Effector memory CD8-positive, alpha-beta T cell (primary cell): Measurements from ENCODE around the gene ASPN.

Experiments used
- ATAC-seq: fragments of 150-1000 bp; cut with Tn5 transposase; replicated peaks from 2 replicates; pipeline ENCODE4 v1.10.0; 2021; ENCODE audit warnings: mild to moderate bottlenecking, moderate library complexity
- DNase-seq, 3 experiments: peaks; one replicate each; pipeline ENCODE4 v3.0.0; 2021
- H3K27ac Mint-ChIP-seq, 2 donors: one replicate each; pipeline ENCODE4 v1.8.0; 2022; ENCODE audit warnings: mild to moderate bottlenecking in 2 of 2, mixed read lengths in 2 of 2, moderate library complexity in 2 of 2
- H3K27me3 Mint-ChIP-seq, 2 donors: one replicate each; pipeline ENCODE4 v1.8.0; 2022; ENCODE audit warnings: mixed read lengths in 2 of 2
- H3K36me3 Mint-ChIP-seq: one replicate; pipeline ENCODE4 v1.8.0; 2022; ENCODE audit warnings: mild to moderate bottlenecking, moderate library complexity, mixed read lengths; ENCODE audit not compliant: insufficient read depth
- H3K4me1 Mint-ChIP-seq, 2 donors: one replicate each; pipeline ENCODE4 v1.8.0; 2022; ENCODE audit warnings: low read depth in 2 of 2, mixed read lengths in 2 of 2
- H3K4me3 Mint-ChIP-seq, 2 donors: one replicate each; pipeline ENCODE4 v1.8.0; 2022; ENCODE audit warnings: mild to moderate bottlenecking in 2 of 2, mixed read lengths in 2 of 2, moderate library complexity in 2 of 2
- H3K9me3 Mint-ChIP-seq, 2 donors: one replicate each; pipeline ENCODE4 v1.8.0; 2022; ENCODE audit warnings: mixed read lengths in 2 of 2

Gene ASPN

GRCh38 chr9:92478783-92479182 lies 3.5 kb downstream of the ASPN start:
- DNase-seq (no peak), ATAC-seq (no peak)
- Mint-ChIP-seq H3K27ac (no peak overlapping the region), H3K4me3 (no peak overlapping the region), H3K4me1 (no peaks in the 10 kb centered on the region), H3K36me3 (no peaks in the 10 kb centered on the region), H3K27me3 (no peaks in the 10 kb centered on the region), H3K9me3 (no peaks in the 10 kb centered on the region)

- H3K4me1 Mint-ChIP-seq = no peaks in the 10 kb centered on the region
- H3K4me3 Mint-ChIP-seq = no peak overlapping the region
- H3K36me3 Mint-ChIP-seq = no peaks in the 10 kb centered on the region
- DNase-seq = no peak
- no peak overlapping the region for H3K27ac Mint-ChIP-seq
- no peaks in the 10 kb centered on the region for H3K9me3 Mint-ChIP-seq
- H3K27me3 Mint-ChIP-seq = no peaks in the 10 kb centered on the region
- ATAC-seq = no peak
Observed at GRCh38 chr9:92476962-92477361, 5.3 kb downstream of the ASPN start.

DNA sequence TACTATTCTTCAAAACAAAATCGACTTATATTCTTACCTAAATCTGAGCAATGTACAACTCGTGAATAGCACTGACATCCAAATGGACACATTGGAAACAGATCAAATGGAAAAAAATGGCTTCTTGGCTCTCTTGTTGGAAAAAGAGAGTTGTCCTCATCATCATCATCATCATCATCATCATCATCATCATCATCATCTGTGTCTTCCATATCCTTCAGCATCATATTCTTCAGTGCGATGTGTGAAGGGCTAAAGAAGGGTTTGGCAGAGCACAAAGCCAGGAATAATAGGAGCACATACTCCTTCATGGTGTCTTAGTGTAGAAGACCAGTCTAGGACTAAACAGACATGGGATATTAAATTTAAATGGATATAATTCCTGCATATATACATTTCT lies 7.7 kb downstream of the ASPN start:
- Mint-ChIP-seq H3K4me3 (no peak overlapping the region), H3K27ac (no peak overlapping the region), H3K4me1 (no peaks in the 10 kb centered on the region), H3K36me3 (no peaks in the 10 kb centered on the region), H3K9me3 (no peaks in the 10 kb centered on the region), H3K27me3 (no peaks in the 10 kb centered on the region)
- DNase-seq = no peak
- no peak for ATAC-seq

DNA sequence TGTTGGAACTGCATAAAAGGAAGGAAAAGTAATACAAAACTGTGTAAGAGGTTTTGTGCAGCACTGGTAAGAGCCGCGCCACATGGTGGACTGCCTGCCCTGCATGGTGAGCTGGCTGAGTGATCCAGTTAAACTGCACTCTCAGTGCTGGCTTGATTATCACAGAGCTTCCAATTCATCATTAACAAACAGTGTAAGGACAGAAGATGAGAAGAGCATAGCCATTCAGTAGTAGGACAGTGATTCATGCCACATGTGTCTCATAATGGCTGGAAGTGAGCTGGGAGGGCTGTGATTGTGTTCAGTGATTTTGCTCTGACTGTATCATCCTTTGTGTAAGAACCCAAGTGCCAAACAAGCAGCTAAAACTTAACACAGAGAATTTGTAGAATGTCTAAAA lies 14.1 kb downstream of the ASPN start:
- Mint-ChIP-seq H3K4me1 (no peaks in the 10 kb centered on the region), H3K9me3 (no peaks in the 10 kb centered on the region), H3K4me3 (no peak overlapping the region), H3K36me3 (no peaks in the 10 kb centered on the region), H3K27ac (no peak overlapping the region), H3K27me3 (no peaks in the 10 kb centered on the region)
- DNase-seq = no peak
- ATAC-seq = no peak

DNA sequence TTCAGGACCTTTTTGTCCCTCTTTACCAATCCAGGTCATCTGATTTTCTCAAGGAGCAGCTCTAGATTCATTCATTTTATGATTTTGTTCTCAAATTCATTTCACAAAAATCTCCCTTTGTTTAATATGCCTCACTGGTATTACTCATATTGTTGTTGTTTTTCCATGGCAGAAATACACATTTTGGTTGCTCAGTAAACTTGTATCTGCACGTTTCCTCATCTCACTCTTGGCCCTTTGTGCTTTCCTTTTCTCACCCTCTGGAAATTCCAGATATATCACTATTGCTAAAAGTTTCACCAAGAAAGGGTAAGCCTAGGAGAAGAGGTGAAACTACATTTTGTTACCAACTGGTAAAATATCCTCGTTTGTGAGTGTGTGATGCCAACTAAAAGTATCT lies 14.8 kb downstream of the ASPN start:
- Mint-ChIP-seq H3K4me3 (no peak overlapping the region), H3K9me3 (no peaks in the 10 kb centered on the region), H3K4me1 (no peaks in the 10 kb centered on the region), H3K27ac (no peak overlapping the region), H3K27me3 (no peaks in the 10 kb centered on the region), H3K36me3 (no peaks in the 10 kb centered on the region)
- no peak for ATAC-seq
- DNase-seq = no peak

DNA sequence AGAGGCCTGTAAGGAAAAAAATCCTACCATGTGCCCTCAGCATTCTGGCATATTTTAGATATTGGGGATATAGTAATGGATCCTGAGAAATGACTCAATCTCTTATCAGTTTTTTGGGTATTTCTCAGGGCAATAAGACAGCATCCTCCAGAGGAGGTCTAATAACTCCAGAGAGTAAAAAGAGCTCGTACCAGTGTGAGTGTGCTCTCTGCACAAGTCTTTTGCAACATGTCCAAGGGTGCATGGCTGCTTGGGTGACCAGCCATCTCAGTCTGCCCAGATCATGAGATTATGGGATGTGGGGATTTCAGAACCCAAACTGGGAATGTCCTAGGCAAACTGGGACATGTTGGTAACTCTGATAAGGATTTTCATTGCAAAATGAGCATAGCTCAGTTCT lies 15.3 kb downstream of the ASPN start:
- Mint-ChIP-seq H3K9me3 (no peaks in the 10 kb centered on the region), H3K36me3 (no peaks in the 10 kb centered on the region), H3K4me3 (no peak overlapping the region), H3K27ac (no peak overlapping the region), H3K27me3 (no peaks in the 10 kb centered on the region), H3K4me1 (no peaks in the 10 kb centered on the region)
- no peak for ATAC-seq
- DNase-seq = no peak

DNA sequence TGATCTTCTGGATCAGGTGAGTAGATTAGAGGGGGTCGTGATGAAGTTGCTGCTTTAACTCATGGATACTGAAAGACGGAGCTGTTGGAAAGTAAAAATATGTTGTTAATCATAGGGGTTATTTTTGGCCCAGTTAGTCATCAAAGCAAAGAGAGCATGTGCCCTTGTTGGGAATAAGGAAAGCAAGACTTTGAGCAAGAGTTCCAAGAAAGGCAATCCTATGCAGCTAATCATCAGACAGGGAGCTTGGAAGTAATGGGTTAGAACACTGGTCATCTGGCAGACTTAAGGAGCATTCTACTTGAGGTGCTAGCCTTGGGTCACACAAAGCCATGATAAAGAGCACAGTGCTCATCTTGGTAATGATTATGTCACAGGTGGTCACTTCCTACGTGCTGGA lies 18.3 kb downstream of the ASPN start:
- no peaks in the 10 kb centered on the region for H3K36me3 Mint-ChIP-seq
- DNase-seq = no peak
- no peak overlapping the region for H3K4me3 Mint-ChIP-seq
- no peaks in the 10 kb centered on the region for H3K4me1 Mint-ChIP-seq
- H3K27ac Mint-ChIP-seq = no peak overlapping the region
- ATAC-seq = no peak
- no peaks in the 10 kb centered on the region for H3K9me3 Mint-ChIP-seq
- H3K27me3 Mint-ChIP-seq = no peaks in the 10 kb centered on the region

DNA sequence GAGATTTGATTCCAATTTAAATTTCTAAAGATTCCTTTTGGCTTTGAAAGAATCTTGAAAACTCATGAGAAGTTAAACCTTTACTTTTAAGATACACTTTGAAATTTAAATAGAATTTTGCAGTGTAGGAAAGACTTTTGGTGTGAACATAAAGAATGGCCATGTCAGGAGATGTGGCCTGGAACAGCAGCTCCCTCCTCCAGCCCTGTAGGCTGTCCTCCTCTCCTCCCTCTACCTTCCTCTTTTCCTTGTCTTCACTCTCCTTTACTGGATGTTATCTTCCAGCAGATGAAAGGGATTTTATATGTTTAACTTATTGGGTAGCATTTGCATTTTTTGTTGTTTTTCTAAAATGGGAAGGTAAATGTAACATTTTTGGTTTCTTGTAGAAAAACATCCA lies 18.9 kb downstream of the ASPN start:
- no peaks in the 10 kb centered on the region for H3K4me1 Mint-ChIP-seq
- no peaks in the 10 kb centered on the region for H3K36me3 Mint-ChIP-seq
- no peak overlapping the region for H3K27ac Mint-ChIP-seq
- no peak for DNase-seq
- ATAC-seq = no peak
- no peaks in the 10 kb centered on the region for H3K27me3 Mint-ChIP-seq
- no peak overlapping the region for H3K4me3 Mint-ChIP-seq
- H3K9me3 Mint-ChIP-seq = no peaks in the 10 kb centered on the region

DNA sequence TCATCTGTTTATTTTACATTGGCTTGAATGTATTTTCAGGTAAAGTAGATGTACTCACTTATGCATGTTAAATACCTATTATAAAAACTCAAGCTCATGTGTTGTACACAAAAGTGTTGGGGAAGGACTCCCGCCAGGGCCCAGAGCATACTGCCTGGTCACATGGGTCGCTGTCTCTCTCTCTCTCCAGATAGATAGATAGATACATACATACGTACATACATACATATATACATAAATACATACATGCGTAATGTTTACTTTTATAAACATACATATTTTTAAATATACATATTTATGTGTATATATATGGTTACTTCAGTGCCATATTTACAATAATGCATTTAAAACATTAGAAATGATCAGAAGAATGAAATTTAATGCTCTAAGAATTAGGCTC lies 24.7 kb downstream of the ASPN start:
- no peak for DNase-seq
- Mint-ChIP-seq H3K36me3 (no peaks in the 10 kb centered on the region), H3K9me3 (no peaks in the 10 kb centered on the region), H3K27me3 (no peaks in the 10 kb centered on the region), H3K27ac (no peak overlapping the region), H3K4me3 (no peak overlapping the region), H3K4me1 (no peaks in the 10 kb centered on the region)
- ATAC-seq = no peak

GRCh38 chr9:92455217-92455616 lies 27.1 kb downstream of the ASPN start:
- DNase-seq = no peak
- Mint-ChIP-seq H3K36me3 (no peaks in the 10 kb centered on the region), H3K9me3 (no peaks in the 10 kb centered on the region), H3K4me3 (no peak overlapping the region), H3K4me1 (no peaks in the 10 kb centered on the region), H3K27ac (no peak overlapping the region), H3K27me3 (no peaks in the 10 kb centered on the region)
- ATAC-seq = no peak

- H3K9me3 Mint-ChIP-seq = no peaks in the 10 kb centered on the region
- no peaks in the 10 kb centered on the region for H3K27me3 Mint-ChIP-seq
- H3K4me1 Mint-ChIP-seq = no peaks in the 10 kb centered on the region
- no peak overlapping the region for H3K27ac Mint-ChIP-seq
- no peak for DNase-seq
- H3K4me3 Mint-ChIP-seq = no peak overlapping the region
- no peaks in the 10 kb centered on the region for H3K36me3 Mint-ChIP-seq
- no peak for ATAC-seq
Observed at GRCh38 chr9:92446536-92446935, 35.8 kb downstream of the ASPN start.

- no peaks in the 10 kb centered on the region for H3K27me3 Mint-ChIP-seq
- no peaks in the 10 kb centered on the region for H3K36me3 Mint-ChIP-seq
- DNase-seq (no peak), ATAC-seq (no peak)
- H3K4me1 Mint-ChIP-seq = peaks cover 4 to 12% of the 10 kb centered on the region in 2 donors
- H3K4me3 Mint-ChIP-seq = no peak overlapping the region
- H3K27ac Mint-ChIP-seq = no peak overlapping the region
- no peaks in the 10 kb centered on the region for H3K9me3 Mint-ChIP-seq
Observed at GRCh38 chr9:92444841-92445240, 37.5 kb downstream of the ASPN start.

- peak; percentile 86 for ATAC-seq
Observed at GRCh38 chr9:92440751-92441046, 41.6 kb downstream of the ASPN start.

GRCh38 chr9:92439921-92440750 lies 42.2 kb downstream of the ASPN start:
- Mint-ChIP-seq H3K36me3 (no peaks in the 10 kb centered on the region), H3K4me3 (peak overlapping the region; percentile 64 to 75), H3K9me3 (no peaks in the 10 kb centered on the region), H3K4me1 (peaks cover 4 to 12% of the 10 kb centered on the region in 2 donors), H3K27me3 (no peaks in the 10 kb centered on the region), H3K27ac (peak overlapping the region; percentile 87 to 97)
- DNase-seq = no peak
- ATAC-seq = no peak

More at GRCh38 chr9:92440751-92441046, 41.6 kb downstream of the ASPN start:
- H3K27me3 Mint-ChIP-seq = no peaks in the 10 kb centered on the region
- H3K4me1 Mint-ChIP-seq = peaks cover 4 to 12% of the 10 kb centered on the region in 2 donors
- peak overlapping the region; percentile 64 to 75 for H3K4me3 Mint-ChIP-seq
- no peaks in the 10 kb centered on the region for H3K36me3 Mint-ChIP-seq
- no peaks in the 10 kb centered on the region for H3K9me3 Mint-ChIP-seq
- DNase-seq = peak in 1 of 3 experiments; percentile 20
- peak overlapping the region; percentile 87 to 97 for H3K27ac Mint-ChIP-seq
